PFSK-1 (cell line): ENCODE data around the gene ZNF667.

Source experiments
- FOXP2 ChIP-seq: optimal IDR thresholded peaks from 2 replicates; pipeline ENCODE3; 2011; ENCODE audit warnings: borderline replicate concordance, control low read depth, inconsistent platforms; ENCODE audit not compliant: insufficient read depth; ENCODE audit errors: extremely low read length, extremely low read depth
- POLR2AphosphoS5 ChIP-seq: IDR thresholded peaks from 2 replicates; pipeline ENCODE4 v1.6.1; 2012; ENCODE audit warnings: low read depth, mild to moderate bottlenecking, control low read depth, low read length, moderate library complexity
- SIN3A ChIP-seq: IDR thresholded peaks from 2 replicates; pipeline ENCODE4 v1.6.1; 2012; ENCODE audit warnings: mild to moderate bottlenecking, low read length, moderate library complexity, borderline replicate concordance; ENCODE audit not compliant: insufficient read depth
- TAF1 ChIP-seq: IDR thresholded peaks from 2 replicates; pipeline ENCODE4 v1.6.1; 2012; ENCODE audit warnings: low read length, control low read depth, borderline replicate concordance; ENCODE audit not compliant: insufficient read depth
- TF ChIP-seq, protein P1 (sequence below), 2 experiments: IDR thresholded peaks; 2 replicates each; pipeline versions ENCODE4 v1.6.1 to v1.8.0; 2011 to 2012; ENCODE audit warnings: low read depth in 2 of 2, low read length in 2 of 2, control low read depth in 1 of 2, inconsistent platforms in 1 of 2, mild to moderate bottlenecking in 1 of 2, moderate library complexity in 1 of 2; ENCODE audit not compliant: insufficient read depth in 1 of 2

Gene ZNF667

DNA sequence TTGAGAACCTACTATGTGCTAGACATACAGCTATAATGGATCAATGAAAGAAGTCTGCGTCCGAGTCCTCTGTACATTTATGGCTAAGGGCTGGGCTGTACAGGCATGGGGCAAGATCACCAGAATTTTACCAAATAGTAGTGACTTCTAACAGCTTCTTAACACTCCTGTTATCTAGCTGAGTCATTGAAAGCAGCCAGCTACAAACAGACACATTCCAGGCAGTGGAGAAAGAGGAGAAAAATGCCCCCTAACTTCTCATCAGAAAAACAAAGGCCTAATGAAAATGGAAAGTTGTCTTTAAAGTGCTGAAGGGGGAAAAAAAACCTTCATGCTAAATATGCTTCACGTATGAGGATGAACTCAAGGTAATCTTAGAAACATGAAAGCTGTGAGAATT is 14.3 kb upstream of the ZNF667 start:
- no peak for TF ChIP-seq POLR2AphosphoS5
- no peak for TF ChIP-seq SIN3A
- TF ChIP-seq FOXP2, result no peak
- TF ChIP-seq, protein P1, sequence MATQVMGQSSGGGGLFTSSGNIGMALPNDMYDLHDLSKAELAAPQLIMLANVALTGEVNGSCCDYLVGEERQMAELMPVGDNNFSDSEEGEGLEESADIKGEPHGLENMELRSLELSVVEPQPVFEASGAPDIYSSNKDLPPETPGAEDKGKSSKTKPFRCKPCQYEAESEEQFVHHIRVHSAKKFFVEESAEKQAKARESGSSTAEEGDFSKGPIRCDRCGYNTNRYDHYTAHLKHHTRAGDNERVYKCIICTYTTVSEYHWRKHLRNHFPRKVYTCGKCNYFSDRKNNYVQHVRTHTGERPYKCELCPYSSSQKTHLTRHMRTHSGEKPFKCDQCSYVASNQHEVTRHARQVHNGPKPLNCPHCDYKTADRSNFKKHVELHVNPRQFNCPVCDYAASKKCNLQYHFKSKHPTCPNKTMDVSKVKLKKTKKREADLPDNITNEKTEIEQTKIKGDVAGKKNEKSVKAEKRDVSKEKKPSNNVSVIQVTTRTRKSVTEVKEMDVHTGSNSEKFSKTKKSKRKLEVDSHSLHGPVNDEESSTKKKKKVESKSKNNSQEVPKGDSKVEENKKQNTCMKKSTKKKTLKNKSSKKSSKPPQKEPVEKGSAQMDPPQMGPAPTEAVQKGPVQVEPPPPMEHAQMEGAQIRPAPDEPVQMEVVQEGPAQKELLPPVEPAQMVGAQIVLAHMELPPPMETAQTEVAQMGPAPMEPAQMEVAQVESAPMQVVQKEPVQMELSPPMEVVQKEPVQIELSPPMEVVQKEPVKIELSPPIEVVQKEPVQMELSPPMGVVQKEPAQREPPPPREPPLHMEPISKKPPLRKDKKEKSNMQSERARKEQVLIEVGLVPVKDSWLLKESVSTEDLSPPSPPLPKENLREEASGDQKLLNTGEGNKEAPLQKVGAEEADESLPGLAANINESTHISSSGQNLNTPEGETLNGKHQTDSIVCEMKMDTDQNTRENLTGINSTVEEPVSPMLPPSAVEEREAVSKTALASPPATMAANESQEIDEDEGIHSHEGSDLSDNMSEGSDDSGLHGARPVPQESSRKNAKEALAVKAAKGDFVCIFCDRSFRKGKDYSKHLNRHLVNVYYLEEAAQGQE (IDR thresholded peaks at IDR 0.05; ENCODE audit: insufficient read depth in 1 of 2, low read depth in 2 of 2, low read length in 2 of 2), result no peak
- no peak for TF ChIP-seq TAF1

DNA sequence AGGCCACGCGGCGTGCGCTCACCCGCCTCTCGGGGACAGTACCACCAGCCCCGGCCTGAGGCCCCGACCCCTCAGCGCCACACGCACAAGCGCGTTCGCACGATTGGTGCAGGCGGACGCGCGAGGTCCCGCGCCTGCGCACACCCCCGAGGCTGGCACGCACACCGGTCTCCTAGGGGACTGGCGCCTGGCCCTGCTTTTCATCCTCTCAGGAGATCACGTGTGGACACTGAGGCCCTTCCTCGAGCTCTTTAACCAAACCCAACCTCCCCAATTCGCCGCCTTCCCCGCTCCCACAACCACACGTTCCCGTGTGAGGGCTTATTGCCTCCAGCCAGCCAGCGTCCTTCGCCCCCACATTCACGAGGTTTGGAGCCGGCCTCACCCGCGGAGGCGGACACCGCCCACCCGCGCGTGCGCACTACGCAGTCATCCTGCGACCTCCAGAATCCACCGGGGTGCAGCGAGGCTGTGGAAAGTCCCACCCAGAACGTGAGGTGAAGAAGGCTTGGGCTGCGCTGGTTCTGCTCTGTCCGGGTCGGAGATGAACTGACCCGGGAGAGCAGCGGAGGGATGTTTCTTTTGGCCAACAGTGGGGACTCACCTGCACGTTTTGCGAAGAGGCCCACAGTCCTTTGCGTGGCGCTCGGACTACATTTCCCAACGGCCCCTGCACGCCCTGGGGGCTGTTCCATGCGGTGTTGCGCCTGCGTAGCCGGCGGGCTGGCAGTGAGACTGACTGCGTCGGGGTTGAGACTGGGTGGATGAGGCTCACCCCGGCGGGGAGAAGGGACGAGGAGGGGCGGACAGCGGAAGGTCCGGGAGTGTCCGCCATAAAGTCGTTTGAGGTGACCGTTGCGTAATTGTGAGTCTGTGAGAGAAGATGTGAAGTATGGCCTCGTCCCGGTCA is 539 bp upstream of the ZNF667 start:
- TF ChIP-seq SIN3A (peak; percentile 45; the same call in 1 of the 2 replicates), POLR2AphosphoS5 (no peak; the same call in 1 of the 2 replicates), TAF1 (no peak), FOXP2 (peak; percentile 44)
- TF ChIP-seq, protein P1 (IDR thresholded peaks at IDR 0.05; ENCODE audit: insufficient read depth in 1 of 2, low read depth in 2 of 2, low read length in 2 of 2), result 0 out of 4 replicates have a peak, but pooled peaks of 1 of the 2 experiments have one; percentile 13

DNA sequence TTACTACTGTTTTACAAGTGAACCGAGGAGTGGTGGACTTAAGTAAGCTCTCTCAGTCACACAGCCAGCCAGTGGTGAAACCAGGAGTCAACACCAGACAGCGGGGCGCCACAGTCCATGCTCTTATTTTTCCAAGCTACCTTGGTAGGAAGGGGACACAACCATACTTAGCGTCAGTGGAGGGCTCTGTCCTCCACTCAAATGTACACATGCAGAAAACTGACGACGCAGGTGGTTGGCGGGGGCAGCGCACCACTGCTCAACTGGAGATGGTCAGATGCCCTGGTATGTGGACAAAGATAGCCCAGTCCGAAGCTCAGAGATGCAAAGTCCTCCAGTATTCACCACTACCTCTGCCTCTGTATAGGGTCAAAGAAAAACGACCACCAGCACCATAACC is 1.1 kb downstream of the ZNF667 start:
- TF ChIP-seq POLR2AphosphoS5, result no peak

DNA sequence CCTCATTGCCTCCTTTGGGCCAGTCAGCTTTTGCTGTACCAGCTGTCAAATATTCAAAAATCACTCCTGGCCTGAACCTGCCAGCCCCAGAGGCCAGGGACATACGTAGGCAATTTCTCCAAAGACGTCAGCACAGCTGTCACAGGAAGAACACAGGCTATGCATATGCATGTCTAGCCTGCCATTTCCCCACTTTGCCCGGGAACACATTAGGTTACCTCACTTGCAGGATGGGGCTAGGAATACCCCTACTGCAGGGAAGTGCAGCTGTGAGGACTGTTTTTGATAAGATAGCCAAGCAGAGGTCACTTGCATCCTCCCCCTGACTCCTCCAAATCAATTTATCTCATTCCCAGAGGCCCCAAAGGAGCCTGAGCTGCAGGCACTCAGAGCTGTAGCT is 2.8 kb downstream of the ZNF667 start:
- TF ChIP-seq TAF1, result no peak
- TF ChIP-seq SIN3A, result no peak
- no peak for TF ChIP-seq POLR2AphosphoS5
- TF ChIP-seq, protein P1 (IDR thresholded peaks at IDR 0.05; ENCODE audit: insufficient read depth in 1 of 2, low read depth in 2 of 2, low read length in 2 of 2), result no peak
- TF ChIP-seq FOXP2, result no peak

DNA sequence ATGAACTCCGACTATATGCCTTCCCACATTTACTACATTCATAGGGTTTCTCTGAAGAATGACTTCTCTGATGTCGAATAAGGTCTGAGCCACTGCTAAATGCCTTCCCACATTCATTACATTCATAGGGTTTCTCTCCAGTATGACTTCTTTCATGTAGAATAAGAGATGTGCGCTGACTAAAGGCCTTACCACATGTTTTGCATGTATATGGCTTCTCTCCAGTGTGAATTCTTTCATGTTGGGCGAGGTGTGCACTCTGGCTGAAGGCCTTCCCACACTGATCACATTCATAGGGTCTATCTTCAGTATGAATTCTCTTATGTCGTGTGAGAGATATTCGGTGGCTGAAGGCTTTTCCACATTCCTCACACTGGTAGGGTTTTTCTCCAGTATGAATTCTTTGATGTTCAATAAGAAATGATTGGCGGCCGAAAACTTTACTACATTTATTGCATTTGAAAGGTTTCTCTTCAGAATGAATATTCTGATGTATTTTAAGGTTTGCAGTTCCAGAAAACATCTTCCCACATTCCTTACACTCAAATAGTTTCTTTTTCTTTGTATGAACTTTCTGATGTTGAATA is 35.8 kb downstream of the ZNF667 start:
- no peak for TF ChIP-seq POLR2AphosphoS5
- no peak for TF ChIP-seq SIN3A
- TF ChIP-seq, protein P1 (IDR thresholded peaks at IDR 0.05; ENCODE audit: insufficient read depth in 1 of 2, low read depth in 2 of 2, low read length in 2 of 2), result no peak
- TF ChIP-seq TAF1, result no peak
- TF ChIP-seq FOXP2, result no peak
